HG03460 (cell line): ENCODE data around the gene ACSF3.
"Not testable (repeated sequence)": the region's sequence is repeated elsewhere in the genome, so short reads cannot be mapped to it uniquely, and the experiment has no call there.

Source experiments
- ATAC-seq: cut with Tn5 transposase; IDR thresholded peaks from one replicate; pipeline ENCODE4 v1.9.1; 2021; ENCODE audit not compliant: unreplicated experiment

Gene ACSF3

DNA sequence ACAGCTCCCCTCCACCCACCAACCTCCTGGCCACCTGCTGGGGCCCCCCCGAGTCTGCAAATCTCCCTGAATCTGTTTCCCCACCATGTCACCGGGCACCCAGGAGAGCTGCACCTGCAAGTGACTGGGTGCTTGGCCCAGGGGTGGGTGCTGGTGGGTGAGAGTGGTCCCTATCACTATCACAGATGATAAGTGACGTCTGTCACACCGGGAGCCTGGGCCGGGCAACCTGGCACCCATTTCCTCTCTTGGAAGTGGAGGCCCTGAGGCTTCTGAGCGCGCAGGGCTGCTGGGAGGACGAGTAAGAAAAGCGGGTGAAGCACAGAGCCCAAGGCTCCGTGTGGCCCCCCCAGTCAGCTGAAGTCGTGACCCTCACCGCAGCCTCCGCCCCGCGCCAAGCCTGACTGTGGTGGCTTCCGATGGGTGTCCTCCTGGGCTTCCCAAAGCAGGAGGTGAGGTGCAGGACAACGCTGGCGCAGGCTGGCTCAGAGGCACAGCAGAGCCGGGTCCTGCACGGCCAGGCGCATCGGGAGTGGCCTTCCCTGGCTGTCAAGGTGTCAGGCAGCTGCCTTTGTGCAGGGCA, 21.0 kb upstream of the ACSF3 start:
- no peak for ATAC-seq

DNA sequence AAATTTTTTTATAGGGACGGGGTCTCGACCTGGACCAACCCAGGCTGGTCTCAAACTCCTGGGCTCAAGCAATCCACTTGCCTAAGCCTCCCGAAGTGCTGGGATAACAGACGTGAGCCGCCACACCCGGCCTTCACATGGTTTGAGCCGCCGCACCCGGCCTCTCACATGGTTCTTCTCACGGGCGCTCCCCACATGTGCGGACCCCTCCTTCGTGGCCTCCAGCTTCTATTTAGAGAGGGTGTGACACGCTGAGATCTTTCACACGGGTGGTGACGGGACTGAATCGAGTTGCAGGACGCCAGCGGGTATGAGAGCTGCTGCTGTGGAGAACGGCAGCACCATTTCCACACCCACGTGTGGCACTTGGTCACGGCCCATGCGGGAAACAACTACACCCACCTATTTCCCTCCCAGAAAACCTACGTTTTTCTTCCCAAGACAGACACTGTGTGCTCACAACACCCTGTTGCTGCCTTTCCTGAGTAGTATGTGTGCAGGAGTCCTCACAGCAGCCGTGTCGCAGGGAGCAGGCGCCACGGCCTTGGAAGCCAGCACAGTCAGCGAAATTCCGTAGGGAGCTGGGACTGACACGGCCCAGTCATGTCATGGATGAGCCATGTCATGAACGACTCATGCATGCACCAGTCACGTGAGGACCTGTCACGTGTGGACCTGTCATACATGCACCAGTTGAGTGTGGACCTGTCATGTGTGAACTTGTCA, 20.1 kb upstream of the ACSF3 start:
- ATAC-seq, result no peak

DNA sequence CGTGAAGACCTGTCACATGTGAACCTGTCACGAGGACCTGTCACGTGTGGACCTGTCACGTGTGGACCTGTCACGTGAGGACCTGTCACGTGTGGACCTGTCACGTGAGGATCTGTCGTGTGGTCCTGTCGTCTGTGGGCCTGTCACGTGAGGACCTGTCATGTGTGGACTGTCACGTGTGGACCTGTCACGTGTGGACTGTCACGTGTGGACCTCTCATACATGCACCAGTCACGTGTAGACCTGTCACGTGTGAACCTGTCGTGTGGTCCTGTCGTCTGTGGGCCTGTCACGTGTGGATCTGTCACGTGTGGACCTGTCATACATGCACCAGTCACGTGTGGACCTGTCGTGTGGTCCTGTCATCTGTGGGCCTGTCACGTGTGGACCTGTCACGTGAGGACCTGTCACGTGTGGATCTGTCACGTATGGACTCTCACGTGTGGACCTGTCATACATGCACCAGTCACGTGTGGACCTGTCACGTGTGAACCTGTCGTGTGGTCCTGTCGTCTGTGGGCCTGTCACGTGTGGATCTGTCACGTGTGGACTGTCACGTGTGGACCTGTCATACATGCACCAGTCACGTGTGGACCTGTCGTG, 19.5 kb upstream of the ACSF3 start:
- ATAC-seq, result not testable (repeated sequence)

DNA sequence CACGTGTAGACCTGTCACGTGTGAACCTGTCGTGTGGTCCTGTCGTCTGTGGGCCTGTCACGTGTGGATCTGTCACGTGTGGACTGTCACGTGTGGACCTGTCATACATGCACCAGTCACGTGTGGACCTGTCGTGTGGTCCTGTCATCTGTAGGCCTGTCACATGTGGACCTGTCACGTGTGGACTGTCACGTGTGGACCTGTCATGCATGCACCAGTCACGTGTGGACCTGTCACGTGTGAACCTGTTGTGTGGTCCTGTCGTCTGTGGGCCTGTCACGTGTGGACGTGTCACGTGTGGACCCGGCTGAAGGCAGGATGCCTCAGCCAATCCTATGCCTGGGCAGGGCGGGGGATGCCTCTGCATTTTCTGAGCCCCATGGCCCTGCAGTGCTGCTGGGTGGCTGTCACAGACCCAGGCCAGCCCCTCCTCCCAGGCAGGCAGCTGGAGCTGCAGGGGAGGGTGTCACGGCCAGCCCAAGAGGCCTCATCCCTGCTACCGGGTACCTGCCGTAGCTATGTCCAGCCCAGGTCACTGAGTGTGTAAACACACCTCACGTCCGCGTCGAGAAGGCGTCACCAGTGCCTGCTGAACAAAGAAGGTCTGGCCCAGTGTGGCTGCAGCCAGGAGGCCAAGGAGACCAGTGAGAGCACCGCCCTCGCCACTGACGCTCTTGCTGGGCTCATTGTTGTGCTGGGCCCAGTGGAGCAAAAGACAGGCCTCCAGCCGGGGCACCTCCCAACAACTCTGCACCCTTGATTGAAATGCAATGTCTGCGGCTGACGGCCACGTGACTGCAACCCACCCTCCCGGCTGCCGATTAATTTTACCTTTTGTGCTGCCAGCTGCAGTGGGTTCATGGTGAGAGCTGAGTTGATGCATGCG, 18.6 kb upstream of the ACSF3 start:
- ATAC-seq, result no peak

DNA sequence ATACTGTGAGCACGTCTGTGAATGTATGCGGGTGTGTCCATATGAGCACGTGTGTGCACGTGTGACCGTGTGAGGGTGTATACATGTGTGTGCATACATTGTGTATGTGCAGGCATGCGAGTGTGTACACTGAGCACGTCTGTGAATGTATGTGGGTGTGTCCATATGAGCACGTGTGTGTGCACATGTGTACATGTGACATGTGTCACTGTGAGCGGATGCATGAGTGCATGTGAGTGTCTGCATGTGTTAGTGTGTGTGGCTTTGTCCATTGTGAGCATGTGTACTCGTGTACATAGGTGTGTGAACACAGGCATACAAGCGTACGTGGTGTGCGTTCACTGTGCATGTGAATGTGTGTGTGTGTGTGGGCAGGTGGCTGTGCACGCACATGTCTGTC, 17.5 kb upstream of the ACSF3 start:
- no peak for ATAC-seq

DNA sequence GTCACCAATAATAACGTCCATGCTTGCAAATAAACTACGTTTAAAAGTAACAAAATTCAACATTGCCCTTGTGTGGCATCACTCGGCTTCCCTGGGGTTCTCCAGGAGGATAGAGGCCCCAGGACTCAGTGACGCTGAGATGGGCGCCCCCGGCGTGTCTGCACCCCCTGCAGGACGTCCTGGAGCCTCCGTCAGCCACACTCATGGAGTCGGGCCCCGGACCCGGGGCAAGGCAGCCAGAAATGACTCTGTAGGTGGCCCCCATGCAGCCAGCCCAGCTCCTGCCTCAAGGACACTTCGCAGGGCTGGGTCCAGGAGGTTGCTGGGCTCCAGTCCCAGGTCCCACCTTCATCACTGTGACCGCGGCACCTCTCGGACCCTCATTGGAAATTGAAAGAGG, 16.6 kb upstream of the ACSF3 start:
- no peak for ATAC-seq

DNA sequence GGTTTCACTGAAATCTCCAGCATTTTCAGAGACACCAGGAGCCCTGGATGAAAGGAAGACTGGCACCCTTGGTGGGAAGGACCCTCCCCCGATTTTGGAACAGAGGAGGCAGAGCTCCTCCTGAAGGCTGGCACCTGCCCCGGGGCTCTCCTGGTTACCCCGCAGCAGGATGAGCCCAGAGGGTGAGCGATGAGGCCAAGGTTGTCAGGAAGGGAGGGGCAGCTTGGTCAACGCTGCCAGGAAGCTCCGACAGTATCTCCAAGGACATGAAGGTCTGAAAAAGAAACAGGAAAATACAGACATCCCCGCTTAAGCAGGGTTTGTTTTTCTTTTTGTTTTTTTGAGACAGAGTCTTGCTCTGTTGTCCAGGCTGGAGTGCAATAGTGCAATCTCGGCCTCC, 15.5 kb upstream of the ACSF3 start:
- no peak for ATAC-seq

DNA sequence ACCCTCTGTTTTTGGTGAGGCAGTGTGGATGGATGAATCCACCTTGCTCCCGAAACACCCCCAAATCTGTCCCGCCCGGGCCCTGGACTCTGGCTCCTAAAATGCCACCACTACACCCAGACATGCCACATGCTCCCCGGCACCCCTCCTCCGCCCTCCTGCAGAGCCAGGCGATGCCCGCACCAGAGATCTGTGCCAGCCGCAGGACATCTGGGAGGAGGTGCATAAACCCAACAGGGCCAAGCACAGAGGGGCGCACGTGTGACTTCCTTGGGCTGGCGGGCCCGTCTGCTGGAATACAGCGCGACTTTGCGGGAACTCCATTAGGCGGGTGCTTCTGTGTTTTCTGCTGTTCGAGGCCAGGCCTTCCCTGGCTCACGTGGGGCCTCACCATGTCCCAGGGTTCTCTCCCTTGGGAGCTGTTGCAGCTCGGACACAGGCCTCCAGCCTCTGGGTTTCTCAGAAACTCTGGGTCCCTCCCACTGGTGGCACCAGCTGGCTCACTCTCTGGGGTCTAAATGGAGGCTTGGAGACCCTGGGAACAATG, 14.1 kb upstream of the ACSF3 start:
- ATAC-seq, result no peak

DNA sequence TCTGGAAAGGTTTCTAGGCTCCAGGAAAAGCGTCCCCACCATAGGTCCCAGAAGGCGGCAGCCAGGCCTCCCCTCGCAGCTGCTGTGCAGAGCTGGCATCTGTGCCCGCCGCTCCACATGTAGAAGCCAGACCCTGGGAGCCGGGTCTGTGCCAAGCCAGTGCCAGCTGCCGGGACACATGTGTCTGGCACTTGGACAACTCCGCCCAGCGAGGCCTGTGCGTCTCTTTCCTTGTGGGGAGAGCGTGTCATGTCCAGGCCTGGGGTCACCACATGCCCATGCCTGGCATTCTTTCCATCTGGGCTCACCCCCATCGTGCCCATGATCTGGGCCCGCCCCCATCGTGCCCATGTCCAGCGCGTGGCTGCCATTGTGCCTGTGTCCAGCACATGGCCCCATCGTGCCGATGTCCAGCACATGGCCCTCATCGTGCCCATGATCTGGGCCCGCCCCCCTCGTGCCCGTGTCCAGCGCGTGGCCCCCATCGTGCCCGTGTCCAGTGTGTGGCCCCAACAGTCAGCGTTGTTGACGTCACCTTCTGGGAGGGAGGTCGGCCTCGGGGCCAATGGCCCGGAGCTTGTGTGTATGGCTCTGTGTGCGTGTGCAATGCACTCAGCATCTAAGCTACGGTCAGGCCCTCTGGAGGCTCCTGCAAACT, 13.3 kb upstream of the ACSF3 start:
- no peak for ATAC-seq

DNA sequence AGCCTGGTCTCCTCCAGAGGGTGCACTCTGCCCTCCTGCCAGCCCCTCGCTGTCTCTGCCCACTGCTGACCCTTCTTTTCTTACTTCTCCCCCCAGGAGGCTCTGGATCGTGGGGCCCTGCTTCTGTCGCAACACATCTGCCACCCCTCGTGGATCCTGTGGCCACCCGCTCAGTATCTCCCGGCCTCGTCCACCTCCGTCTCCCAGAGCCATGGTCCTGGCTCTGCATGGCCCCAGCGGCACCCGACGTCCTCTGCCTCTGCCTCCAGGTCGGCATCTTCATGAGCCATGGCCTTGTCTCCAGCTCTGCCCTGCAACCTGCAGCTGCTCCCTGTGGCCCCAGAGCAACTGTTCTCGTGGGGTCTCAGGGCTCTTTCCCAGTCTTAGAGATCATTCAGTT, 12.1 kb upstream of the ACSF3 start:
- ATAC-seq, result no peak

DNA sequence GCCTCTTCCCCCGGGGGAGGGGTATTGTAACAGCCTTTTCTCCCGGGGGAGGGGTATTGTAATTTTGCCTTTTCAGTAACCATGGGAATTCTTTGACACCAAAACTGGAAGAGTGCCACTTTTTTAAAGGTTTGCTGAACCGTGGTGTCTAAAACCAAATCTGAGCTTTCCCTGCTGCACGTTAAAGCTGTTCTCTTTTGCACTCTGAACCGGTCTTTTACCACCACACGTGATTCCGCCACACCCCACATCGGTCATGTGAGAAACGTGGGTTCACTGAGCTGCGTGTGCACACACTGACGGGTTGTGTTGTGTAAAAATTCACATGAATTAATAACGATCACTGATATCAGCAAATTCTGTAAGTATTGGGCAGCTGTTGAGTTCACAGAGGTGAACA, 9.2 kb upstream of the ACSF3 start:
- ATAC-seq, result no peak

DNA sequence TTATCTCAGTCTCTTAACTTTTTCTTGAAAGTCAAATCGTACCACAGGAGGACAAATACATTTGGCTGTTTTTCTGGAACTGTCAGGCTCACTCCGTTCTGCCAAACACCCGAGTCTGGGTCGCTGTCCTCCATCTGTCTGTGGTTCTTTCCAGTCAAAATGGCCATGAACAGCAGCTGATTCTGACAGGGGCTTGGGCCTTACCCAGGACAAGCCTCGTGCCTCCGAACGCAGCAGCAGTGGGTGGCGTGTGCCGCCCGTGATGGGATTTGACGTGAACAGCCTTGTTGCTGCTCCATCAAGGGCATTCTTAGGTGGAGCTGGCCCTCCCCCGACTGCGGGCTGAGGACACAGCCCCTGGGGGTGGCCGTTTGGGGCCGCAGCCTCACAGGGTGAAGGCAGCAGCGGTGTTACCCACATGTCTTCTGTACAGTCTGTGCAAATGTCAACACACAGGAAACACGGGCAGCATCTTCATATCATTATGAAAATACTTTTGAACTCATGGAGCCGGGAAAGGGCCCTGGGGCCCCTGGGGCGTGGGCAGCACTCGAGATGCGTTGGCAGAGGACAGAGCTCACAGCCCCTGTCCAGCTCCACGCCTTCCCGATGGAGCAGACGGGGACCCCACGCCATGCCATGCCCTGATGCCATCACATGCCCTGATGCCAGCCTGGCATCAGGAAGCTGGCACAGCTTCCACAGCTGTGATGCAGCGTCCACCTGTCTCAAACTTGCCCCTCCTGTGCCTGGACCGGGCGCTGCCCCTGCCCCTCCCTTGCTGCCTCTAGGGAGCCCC, 8.6 kb upstream of the ACSF3 start:
- ATAC-seq, result no peak

DNA sequence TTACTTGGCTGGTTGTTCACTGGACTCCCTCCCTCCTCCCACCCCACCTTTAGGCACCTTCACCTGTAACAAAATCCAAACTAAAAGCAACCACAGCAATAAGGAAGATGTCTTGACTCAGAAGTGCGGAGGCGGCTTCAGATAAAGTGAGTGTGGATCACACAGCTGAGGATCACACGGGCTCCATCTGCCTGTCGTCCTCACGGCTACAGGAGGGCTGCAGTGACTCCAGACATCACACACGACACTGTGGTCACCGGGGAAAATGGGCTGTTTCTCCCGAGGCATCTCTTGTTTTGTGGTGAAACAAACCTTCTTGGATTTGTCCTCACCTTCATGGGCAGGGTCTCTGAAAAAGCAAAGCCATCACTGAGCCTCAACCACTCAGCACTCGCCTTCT, 7.9 kb upstream of the ACSF3 start:
- ATAC-seq, result no peak

DNA sequence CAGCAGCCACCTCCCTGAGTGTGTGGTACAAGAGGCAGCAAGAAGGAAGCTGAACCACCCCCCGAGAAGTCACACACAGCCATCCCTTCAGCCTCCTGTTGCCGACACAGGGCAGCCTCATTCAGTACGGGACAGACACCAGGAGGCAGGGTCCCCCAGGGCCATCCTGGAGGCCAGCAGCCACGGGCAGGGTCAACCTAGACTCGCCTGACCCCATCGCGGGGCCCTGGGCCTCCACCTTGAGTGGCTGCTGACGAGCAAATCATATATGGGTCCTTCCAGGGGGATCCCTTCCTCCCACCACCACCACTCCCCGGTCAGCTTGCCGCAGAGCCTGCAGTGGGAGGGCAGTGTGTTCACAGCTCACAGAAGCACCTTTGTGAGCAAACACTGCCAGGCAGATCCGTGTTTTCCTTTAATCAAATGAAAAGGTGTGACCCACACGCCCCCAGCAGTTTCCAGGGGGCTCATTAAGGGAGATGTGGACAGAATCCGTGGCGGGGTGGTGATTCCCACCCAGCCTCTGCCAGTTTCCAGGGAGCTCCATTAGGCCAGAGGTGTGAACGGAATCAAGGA, 5.6 kb upstream of the ACSF3 start:
- no peak for ATAC-seq

DNA sequence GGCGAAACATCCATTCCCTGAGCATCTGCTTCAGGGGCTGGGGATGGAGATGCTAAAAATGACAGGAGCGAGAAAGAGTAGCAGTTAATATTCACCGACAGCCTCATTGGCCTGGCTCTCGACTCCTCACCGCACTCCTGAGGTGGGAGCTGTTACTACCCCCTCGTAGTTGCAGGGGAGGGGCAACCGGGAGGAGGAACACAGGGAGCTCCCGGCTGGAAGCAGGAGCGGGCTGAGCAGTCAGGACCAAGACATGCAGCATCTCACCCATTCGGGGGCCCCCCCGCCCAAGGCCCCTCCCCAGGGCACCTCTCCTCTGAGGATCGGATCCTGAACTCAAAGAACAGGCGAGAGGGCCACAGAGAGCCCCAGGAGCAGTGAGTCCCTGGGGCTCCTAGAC, 4.5 kb upstream of the ACSF3 start:
- ATAC-seq, result no peak

DNA sequence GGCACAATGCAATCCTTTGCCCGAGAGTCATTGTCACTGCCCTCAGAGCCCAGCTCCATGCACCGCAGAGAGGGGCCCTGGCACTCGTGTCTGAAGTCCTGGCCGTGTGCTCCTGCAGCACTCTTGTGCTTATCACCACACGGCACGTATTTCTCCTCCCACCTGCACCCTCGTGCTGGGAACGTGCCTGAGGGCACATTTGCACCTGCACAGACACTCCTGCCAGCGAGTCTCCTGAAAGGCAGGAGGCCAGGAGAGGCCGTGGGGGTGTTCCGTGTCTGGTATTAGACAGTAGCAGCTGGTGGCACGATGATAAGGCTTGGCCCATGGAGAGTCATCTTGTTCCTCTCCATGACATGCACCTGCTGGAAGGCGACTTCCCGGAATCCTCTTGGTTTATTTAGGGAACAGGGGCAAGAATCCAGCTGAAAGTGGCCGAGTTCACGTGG, 3.4 kb upstream of the ACSF3 start:
- ATAC-seq, result no peak

DNA sequence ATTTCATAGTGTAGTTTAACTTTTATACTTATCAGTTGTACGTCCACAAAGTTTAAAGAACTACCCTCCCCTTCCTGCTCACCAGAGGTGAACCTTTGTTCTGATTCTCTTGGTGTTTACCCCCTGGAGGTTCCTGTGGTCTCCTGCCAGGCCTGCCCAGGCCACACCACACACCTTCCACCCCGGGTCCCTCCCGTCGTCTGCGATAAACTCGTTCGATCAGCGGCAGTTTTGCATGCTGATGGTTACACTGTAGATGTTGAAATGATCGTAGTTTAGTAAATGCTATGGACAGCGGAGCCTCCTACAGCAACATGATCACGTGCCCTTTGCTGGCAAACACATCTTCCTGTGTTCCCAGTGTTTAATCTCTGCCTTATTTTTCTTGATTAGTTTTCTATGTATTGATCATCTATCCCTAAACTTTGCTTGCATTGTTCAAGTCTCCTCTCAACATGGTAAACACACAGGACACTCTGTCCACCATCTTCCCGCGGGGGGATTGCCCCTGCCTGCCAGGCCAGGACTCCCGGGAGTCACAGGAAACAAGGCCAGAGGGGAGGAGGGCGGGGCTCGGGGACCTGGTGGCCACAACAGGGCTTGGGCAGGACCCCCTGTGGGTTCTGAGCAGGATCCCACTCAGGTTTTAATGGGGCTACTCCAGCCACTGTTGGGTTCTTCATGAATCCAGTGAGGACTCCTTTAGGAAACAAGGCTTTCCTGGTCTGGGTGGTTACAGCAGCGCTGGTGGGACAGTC, 2.8 kb upstream of the ACSF3 start:
- ATAC-seq, result no peak

DNA sequence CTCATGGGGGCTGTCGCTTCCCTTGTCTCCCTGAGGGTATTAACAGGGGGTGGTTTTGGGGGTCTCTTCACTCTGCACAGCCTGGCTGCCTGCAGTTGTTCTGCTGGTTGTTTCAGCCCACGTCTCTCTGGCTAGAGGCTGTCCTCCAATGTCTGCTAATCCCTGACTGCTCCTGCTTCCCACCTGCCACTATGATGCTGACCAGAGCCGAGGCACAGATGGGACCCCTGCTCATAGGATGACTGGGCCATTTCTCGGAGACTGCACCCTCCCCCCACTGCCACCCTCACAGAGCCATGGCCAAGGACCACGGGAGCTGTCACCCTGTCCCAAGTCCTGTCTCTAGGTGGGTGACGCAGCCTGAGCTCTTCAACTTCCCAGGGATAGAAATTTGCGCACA, 1.6 kb upstream of the ACSF3 start:
- no peak for ATAC-seq

DNA sequence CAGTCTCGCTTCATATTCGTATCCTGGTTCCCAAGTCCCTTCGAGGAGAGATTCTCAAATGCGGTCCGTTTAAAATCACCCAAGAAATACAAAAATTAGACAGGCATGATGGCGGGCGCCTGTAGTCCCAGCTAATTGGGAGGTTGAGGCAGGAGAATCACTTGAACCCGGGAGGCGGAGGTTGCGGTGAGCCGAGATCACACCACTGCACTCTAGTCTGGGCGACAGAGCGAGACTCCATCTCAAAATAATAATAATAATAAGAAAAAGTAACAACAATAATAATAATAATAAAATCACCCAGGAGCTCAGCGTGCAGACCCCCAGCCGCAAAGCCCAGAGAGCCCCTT, 425 bp upstream of the ACSF3 start:
- not testable (repeated sequence) for ATAC-seq
